HEK293T (cell line): ENCODE results near the gene ZCWPW1.
"Not testable (repeated sequence)": the region's sequence is repeated elsewhere in the genome, so short reads cannot be mapped to it uniquely, and the experiment has no call there.

Experiments
- CTCF ChIA-PET: fragments of 350-600 bp; formaldehyde crosslinking; extraction: SDS; loops from one replicate; lab custom pipeline; 2021; ENCODE audit warnings: antibody characterized with exemption, inconsistent platforms; lab: Yijun Ruan, JAX
- POLR2A ChIA-PET: fragments of 350-600 bp; formaldehyde crosslinking; extraction: SDS; loops from one replicate; lab custom pipeline; 2020; ENCODE audit warnings: antibody characterized with exemption, inconsistent platforms; lab: Yijun Ruan, JAX
- DNase-seq: peaks from one replicate; pipeline ENCODE4 v3.0.0; 2012; ENCODE audit warnings: mixed read lengths; ENCODE audit errors: extremely low spot score
- ARNT ChIP-seq: fragments of 450-650 bp; IDR thresholded peaks from 2 replicates; pipeline ENCODE4 v1.6.1; 2017; ENCODE audit warnings: mild to moderate bottlenecking
- BHLHE40 ChIP-seq: fragments of 450-650 bp; IDR thresholded peaks from 2 replicates; pipeline ENCODE4 v1.6.1; 2016; ENCODE audit warnings: mild to moderate bottlenecking, moderate library complexity, borderline replicate concordance
- CTBP1 ChIP-seq: fragments of 450-650 bp; IDR thresholded peaks from 2 replicates; pipeline ENCODE4 v1.6.1; 2016; ENCODE audit warnings: borderline replicate concordance
- ELF4 ChIP-seq: fragments of 450-650 bp; IDR thresholded peaks from 2 replicates; pipeline ENCODE4 v1.6.1; 2017; ENCODE audit warnings: antibody characterized with exemption
- FOXA1 ChIP-seq: fragments of 450-650 bp; IDR thresholded peaks from 2 replicates; pipeline ENCODE4 v1.6.1; 2016; ENCODE audit warnings: mild to moderate bottlenecking
- FOXK2 ChIP-seq: fragments of 450-650 bp; IDR thresholded peaks from 2 replicates; pipeline ENCODE4 v1.6.1; 2016; ENCODE audit warnings: mild to moderate bottlenecking
- FOXM1 ChIP-seq: fragments of 450-650 bp; IDR thresholded peaks from 2 replicates; pipeline ENCODE4 v1.6.1; 2017; ENCODE audit warnings: mild to moderate bottlenecking, borderline replicate concordance
- HDGF ChIP-seq: fragments of 450-650 bp; IDR thresholded peaks from 2 replicates; pipeline ENCODE4 v1.6.1; 2017; ENCODE audit warnings: antibody characterized with exemption, borderline replicate concordance
- L3MBTL2 ChIP-seq: fragments of 450-650 bp; conservative IDR thresholded peaks from 2 replicates; pipeline ENCODE4 v1.6.1; 2016; ENCODE audit warnings: mild to moderate bottlenecking
- LEF1 ChIP-seq: fragments of 450-650 bp; IDR thresholded peaks from 2 replicates; pipeline ENCODE4 v1.6.1; 2017; ENCODE audit warnings: mild to moderate bottlenecking, borderline replicate concordance
- NFRKB ChIP-seq: fragments of 450-650 bp; IDR thresholded peaks from 2 replicates; pipeline ENCODE4 v1.6.1; 2016; ENCODE audit warnings: mild to moderate bottlenecking, moderate library complexity
- PKNOX1 ChIP-seq: fragments of 450-650 bp; IDR thresholded peaks from 2 replicates; pipeline ENCODE4 v1.6.1; 2016
- SP1 ChIP-seq: fragments of 450-650 bp; IDR thresholded peaks from 2 replicates; pipeline ENCODE4 v1.6.1; 2017
- SUZ12 ChIP-seq: fragments of 450-650 bp; IDR thresholded peaks from 2 replicates; pipeline ENCODE4 v1.6.1; 2016; ENCODE audit warnings: mild to moderate bottlenecking
- TARDBP ChIP-seq: fragments of 450-650 bp; IDR thresholded peaks from 2 replicates; pipeline ENCODE4 v1.6.1; 2016
- ZNF384 ChIP-seq: fragments of 450-650 bp; IDR thresholded peaks from 2 replicates; pipeline ENCODE4 v1.6.1; 2016

ZCWPW1 gene

GRCh38 chr7:100444311-100445278, 16.1 kb upstream of the ZCWPW1 start:
- TF ChIP-seq TARDBP, result no peak
- no peak for TF ChIP-seq CTBP1
- no peak for TF ChIP-seq FOXK2
- no peak for TF ChIP-seq BHLHE40
- TF ChIP-seq ZNF384, result no peak
- no peak for TF ChIP-seq SP1
- TF ChIP-seq PKNOX1, result no peak
- TF ChIP-seq L3MBTL2, result no peak
- no peak for TF ChIP-seq NFRKB
- no peak for TF ChIP-seq SUZ12
- TF ChIP-seq LEF1, result no peak
- TF ChIP-seq FOXA1, result no peak
- no peak for DNase-seq
- POLR2A ChIA-PET, result interaction anchor here (1.1 to 5.1 kb wide), 4 partner anchors 8 to 124 kb away, joined by 3 to 43 read pairs (median 6); partner anchors contain the start of genes MEPCE, PPP1R35, TSC22D4 and ZCWPW1
- CTCF ChIA-PET, result interaction anchor here (0.6 to 1.3 kb wide), 5 partner anchors 10 to 390 kb away, joined by 3 to 8 read pairs (median 4); no protein-coding TSS in a partner anchor

GRCh38 chr7:100443096-100443840, 14.8 kb upstream of the ZCWPW1 start:
- no peak for DNase-seq
- TF ChIP-seq ELF4, result no peak
- no peak for TF ChIP-seq NFRKB
- TF ChIP-seq LEF1, result no peak
- TF ChIP-seq TARDBP, result no peak
- no peak for TF ChIP-seq SUZ12
- TF ChIP-seq FOXA1, result no peak
- no peak for TF ChIP-seq FOXM1
- no peak for TF ChIP-seq PKNOX1
- no peak for TF ChIP-seq HDGF
- CTCF ChIA-PET, result interaction anchor here (0.9 kb wide), 1 partner anchor 14 kb away, joined by 3 read pairs; no protein-coding TSS in a partner anchor
- POLR2A ChIA-PET, result interaction anchor here (1.7 to 5.1 kb wide), 2 partner anchors 9 to 14 kb away, joined by 7 to 43 read pairs; partner anchors contain the start of genes MEPCE and ZCWPW1

GRCh38 chr7:100441641-100442535, 13.4 kb upstream of the ZCWPW1 start:
- DNase-seq, result no peak
- ChIA-PET CTCF (interaction anchor here (0.9 kb wide), 1 partner anchor 13 kb away, joined by 3 read pairs; no protein-coding TSS in a partner anchor), POLR2A (interaction anchor here (1.7 to 5.1 kb wide), 2 partner anchors 8 to 13 kb away, joined by 7 to 43 read pairs (median 15); partner anchors contain the start of genes MEPCE and ZCWPW1)
- TF ChIP-seq FOXM1, result no peak
- TF ChIP-seq HDGF, result no peak
- no peak for TF ChIP-seq CTBP1
- no peak for TF ChIP-seq ZNF384
- no peak for TF ChIP-seq BHLHE40
- TF ChIP-seq ELF4, result no peak
- TF ChIP-seq LEF1, result no peak
- no peak for TF ChIP-seq ARNT
- no peak for TF ChIP-seq FOXK2
- no peak for TF ChIP-seq TARDBP
- no peak for TF ChIP-seq SUZ12
- TF ChIP-seq SP1, result no peak
- no peak for TF ChIP-seq NFRKB

GRCh38 chr7:100439244-100439643, 10.7 kb upstream of the ZCWPW1 start:
- DNase-seq, CTCF ChIA-PET: not testable (repeated sequence)
- POLR2A ChIA-PET, result interaction anchor here (2.2 kb wide), 1 partner anchor 10 kb away, joined by 13 read pairs; the partner anchor contains the start of genes MEPCE and ZCWPW1

- CTCF ChIA-PET, result interaction anchor here (0.7 kb wide), 1 partner anchor 351 kb away, joined by 3 read pairs; no protein-coding TSS in a partner anchor
- POLR2A ChIA-PET, result interaction anchor here (2.2 kb wide), 1 partner anchor 10 kb away, joined by 13 read pairs; the partner anchor contains the start of genes MEPCE and ZCWPW1
Measured at GRCh38 chr7:100438731-100439130, 10.2 kb upstream of the ZCWPW1 start.

GRCh38 chr7:100438172-100438571, 9.7 kb upstream of the ZCWPW1 start:
- TF ChIP-seq TARDBP (no peak), L3MBTL2 (no peak), FOXA1 (no peak), FOXK2 (no peak), FOXM1 (no peak), HDGF (no peak), SP1 (no peak)
- ChIA-PET POLR2A (interaction anchor here (1.9 to 2.2 kb wide), 3 partner anchors 8 to 41 kb away, joined by 5 to 13 read pairs (median 9); partner anchors contain the start of genes MEPCE, TSC22D4 and ZCWPW1), CTCF (interaction anchor here (0.7 to 1.2 kb wide), 2 partner anchors 17 to 351 kb away, joined by 3 read pairs; no protein-coding TSS in a partner anchor)
- no peak for DNase-seq

More at GRCh38 chr7:100438731-100439130, 10.2 kb upstream of the ZCWPW1 start:
- DNase-seq, result not testable (repeated sequence)
